ENCODE measurements around the gene LRRC15. TPM values are rescaled to one million over a fixed set of nuclear protein-coding genes. Genes with fewer than 3 reads are reported as not detected.

LRRC15 gene
- total and polyA plus RNA-seq, 2 experiments from 2014 or later = 0.06 TPM; not detected in 1

- H3K27ac ChIP-seq = peak overlapping the region; percentile 94
- DNase-seq (ENCODE audit: low read depth in 1 of 2, low spot score in 1 of 2) = no peak
- no peaks in the 10 kb centered on the region for H3K27me3 ChIP-seq
- no peaks in the 10 kb centered on the region for H3K36me3 ChIP-seq
- TF ChIP-seq CTCF (IDR thresholded peaks at IDR 0.05; ENCODE audit: low read depth, low read length) = no peak
- no peaks in the 10 kb centered on the region for H3K9me3 ChIP-seq (ENCODE audit: low read depth)
- no peak overlapping the region for H3K4me3 ChIP-seq
- peaks cover 30% of the 10 kb centered on the region for H3K4me1 ChIP-seq (ENCODE audit: low read depth)
Observed at GRCh38 chr3:194321693-194322640, 47.6 kb downstream of the LRRC15 start.

- Histone ChIP-seq H3K4me1 (ENCODE audit: low read depth) (peaks cover 29% of the 10 kb centered on the region), H3K4me3 (no peak overlapping the region), H3K9me3 (ENCODE audit: low read depth) (no peaks in the 10 kb centered on the region), H3K27me3 (no peaks in the 10 kb centered on the region), H3K27ac (no peak overlapping the region), H3K36me3 (no peaks in the 10 kb centered on the region)
- TF ChIP-seq CTCF (IDR thresholded peaks at IDR 0.05; ENCODE audit: low read depth, low read length) = no peak
- no peak for DNase-seq (ENCODE audit: low read depth in 1 of 2, low spot score in 1 of 2)
Observed at GRCh38 chr3:194320744-194321243, 48.7 kb downstream of the LRRC15 start.

GRCh38 chr3:194320100-194320499, 49.4 kb downstream of the LRRC15 start:
- DNase-seq (ENCODE audit: low read depth in 1 of 2, low spot score in 1 of 2) = no peak
- no peaks in the 10 kb centered on the region for H3K27me3 ChIP-seq
- H3K36me3 ChIP-seq = no peaks in the 10 kb centered on the region
- no peaks in the 10 kb centered on the region for H3K9me3 ChIP-seq (ENCODE audit: low read depth)
- TF ChIP-seq CTCF (IDR thresholded peaks at IDR 0.05; ENCODE audit: low read depth, low read length) = no peak
- no peak overlapping the region for H3K27ac ChIP-seq
- H3K4me1 ChIP-seq (ENCODE audit: low read depth) = peaks cover 25% of the 10 kb centered on the region
- H3K4me3 ChIP-seq = no peak overlapping the region

GRCh38 chr3:194318511-194319161, 50.9 kb downstream of the LRRC15 start:
- H3K36me3 ChIP-seq = no peaks in the 10 kb centered on the region
- H3K27me3 ChIP-seq = no peaks in the 10 kb centered on the region
- TF ChIP-seq CTCF (IDR thresholded peaks at IDR 0.05; ENCODE audit: low read depth, low read length) = no peak

GRCh38 chr3:194316918-194317317, 52.6 kb downstream of the LRRC15 start:
- peaks cover 14% of the 10 kb centered on the region for H3K4me1 ChIP-seq (ENCODE audit: low read depth)
- no peaks in the 10 kb centered on the region for H3K9me3 ChIP-seq (ENCODE audit: low read depth)
- no peak overlapping the region for H3K4me3 ChIP-seq
- H3K27ac ChIP-seq = no peak overlapping the region
- H3K36me3 ChIP-seq = no peaks in the 10 kb centered on the region
- no peak for DNase-seq (ENCODE audit: low read depth in 1 of 2, low spot score in 1 of 2)
- no peak for TF ChIP-seq CTCF (IDR thresholded peaks at IDR 0.05; ENCODE audit: low read depth, low read length)
- H3K27me3 ChIP-seq = no peaks in the 10 kb centered on the region

More at GRCh38 chr3:194318511-194319161, 50.9 kb downstream of the LRRC15 start:
- Histone ChIP-seq H3K4me3 (no peak overlapping the region), H3K9me3 (ENCODE audit: low read depth) (no peaks in the 10 kb centered on the region), H3K27ac (no peak overlapping the region), H3K4me1 (ENCODE audit: low read depth) (peaks cover 23% of the 10 kb centered on the region)
- no peak for DNase-seq (ENCODE audit: low read depth in 1 of 2, low spot score in 1 of 2)
